Measurements from ENCODE around the gene FLNB. TPM values are rescaled to one million over a fixed set of nuclear protein-coding genes. Genes with fewer than 3 reads are reported as not detected.
A peak's percentile ranks its signal among the peaks of the same experiment; 100 is the strongest.

Gene FLNB
- total and polyA plus RNA-seq, 2 of the 13 experiments (the other 11 are each of a cell fraction or from before 2014, with no cell fraction given), result 106 to 130 TPM

GRCh38 chr3:57998366-57999283, 9.6 kb upstream of the FLNB start (continued):
- TF ChIP-seq IRF9 (CRISPR knock-in tag; IDR thresholded peaks at IDR 0.05; ENCODE audit: borderline replicate concordance) (0 out of 2 replicates have a peak, but pooled peaks have one; percentile 18), ARID5B (CRISPR knock-in tag; IDR thresholded peaks at IDR 0.05) (0 out of 2 replicates have a peak, but pooled peaks have one; percentile 26), ZNF510 (CRISPR knock-in tag; IDR thresholded peaks at IDR 0.05; ENCODE audit: low read depth) (0 out of 2 replicates have a peak, but pooled peaks have one; percentile 34), CENPBD1 (CRISPR knock-in tag; IDR thresholded peaks at IDR 0.05; ENCODE audit: borderline replicate concordance, low read depth) (peak; percentile 48; the same call in 1 of the 2 replicates), ZNF710 (CRISPR knock-in tag; IDR thresholded peaks at IDR 0.05; ENCODE audit: borderline replicate concordance) (peak; percentile 48; the same call in 1 of the 2 replicates), TBX2 (CRISPR knock-in tag; IDR thresholded peaks at IDR 0.05; ENCODE audit: borderline replicate concordance) (0 out of 2 replicates have a peak, but pooled peaks have one; percentile 38), ZNF331 (CRISPR knock-in tag; IDR thresholded peaks at IDR 0.05) (0 out of 2 replicates have a peak, but pooled peaks have one; percentile 21), ZNF512 (CRISPR knock-in tag; IDR thresholded peaks at IDR 0.05) (peak; percentile 90; the same call in 1 of the 2 replicates), ZNF446 (CRISPR knock-in tag; IDR thresholded peaks at IDR 0.05) (no peak), SRF (IDR thresholded peaks at IDR 0.05; ENCODE audit: low read depth, low read length) (no peak), ATAD3A (CRISPR knock-in tag; IDR thresholded peaks at IDR 0.05) (no peak), HNF1B (CRISPR knock-in tag; IDR thresholded peaks at IDR 0.05) (0 out of 2 replicates have a peak, but pooled peaks have one; percentile 8)
